ENCODE results near the gene CMTM2. TPM values are rescaled to one million over a fixed set of nuclear protein-coding genes. Genes with fewer than 3 reads are reported as not detected.
"Not testable (repeated sequence)": the region's sequence is repeated elsewhere in the genome, so short reads cannot be mapped to it uniquely, and the experiment has no call there.

CMTM2 gene
- total RNA-seq, 2 donors from 2014 or later = 0.78 to 1.3 TPM

- H3K4me3 Mint-ChIP-seq = peak overlapping the region; percentile 84
- peak; percentile 70 for ATAC-seq (replicated peaks)
- H3K4me1 Mint-ChIP-seq = peaks cover 32% of the 10 kb centered on the region
- H3K27ac Mint-ChIP-seq = peak overlapping the region; percentile 79
- H3K36me3 Mint-ChIP-seq (ENCODE audit: low read depth) = peaks cover 15% of the 10 kb centered on the region
- H3K9me3 Mint-ChIP-seq = peaks cover 6% of the 10 kb centered on the region
- no peaks in the 10 kb centered on the region for H3K27me3 Mint-ChIP-seq
Observed at GRCh38 chr16:66603537-66604375, 24.5 kb downstream of the CMTM2 start.

- Mint-ChIP-seq H3K4me3 (peak within 1 kb of the TSS; percentile 84), H3K4me1 (peaks cover 32% of the 10 kb centered on the region), H3K9me3 (peaks cover 6% of the 10 kb centered on the region), H3K27ac (peak within 1 kb of the TSS; percentile 83), H3K27me3 (no peaks in the 10 kb centered on the region), H3K36me3 (ENCODE audit: low read depth) (peaks cover 20% of the 10 kb centered on the region)
- peak; percentile 63 for ATAC-seq (replicated peaks)
Observed at GRCh38 chr16:66604376-66605176, 25.3 kb downstream of the CMTM2 start, which contains the start of gene CMTM3. TSS of gene CMTM3 (plus strand) at chr16:66604704. CDS start at chr16:66604806, 102 bp downstream.

DNA sequence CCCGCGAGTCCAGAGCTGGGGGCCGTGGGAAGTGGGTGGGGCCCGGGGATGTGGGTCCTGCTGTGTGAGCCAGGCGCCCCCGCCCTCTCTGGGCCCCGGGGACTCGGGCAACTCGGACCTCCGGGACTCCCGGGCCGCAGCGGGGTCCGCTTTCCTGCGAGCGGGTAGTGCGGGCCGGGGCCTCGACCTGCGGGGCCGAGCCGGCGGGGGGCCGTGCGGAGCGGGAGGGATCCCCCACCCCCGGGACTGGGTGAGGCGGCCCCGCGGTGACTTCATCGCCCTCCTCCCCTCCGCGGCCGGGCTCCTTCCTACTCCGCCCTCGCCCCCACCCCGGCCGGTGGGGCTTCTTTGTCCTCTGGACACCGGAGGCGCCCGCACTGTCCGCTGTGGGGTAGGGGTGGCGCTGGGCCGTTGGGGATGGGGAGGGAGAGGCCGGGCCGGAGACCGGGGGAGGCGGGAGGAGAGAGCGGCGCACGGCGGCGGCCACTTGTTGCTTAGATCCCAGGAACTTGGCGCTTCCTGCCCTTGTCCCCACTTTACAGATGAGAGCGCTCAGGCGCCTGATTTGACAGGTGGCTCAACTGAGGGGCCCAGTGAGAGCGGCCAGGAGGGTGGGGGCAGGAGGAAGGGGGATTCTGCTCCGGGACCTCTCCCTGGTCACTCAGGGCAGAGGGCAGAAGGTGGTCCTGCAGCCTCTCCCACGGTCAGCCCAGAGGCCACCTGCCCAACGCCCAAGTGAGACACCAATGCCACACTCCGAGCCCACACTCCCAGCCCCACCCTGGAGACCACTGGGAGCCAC, 26.1 kb downstream of the CMTM2 start:
- ATAC-seq (replicated peaks) = peak; percentile 28
- Mint-ChIP-seq H3K4me1 (peaks cover 32% of the 10 kb centered on the region), H3K9me3 (peaks cover 6% of the 10 kb centered on the region), H3K36me3 (ENCODE audit: low read depth) (peaks cover 28% of the 10 kb centered on the region), H3K27ac (peak overlapping the region; percentile 83), H3K27me3 (no peaks in the 10 kb centered on the region), H3K4me3 (peak overlapping the region; percentile 80)

DNA sequence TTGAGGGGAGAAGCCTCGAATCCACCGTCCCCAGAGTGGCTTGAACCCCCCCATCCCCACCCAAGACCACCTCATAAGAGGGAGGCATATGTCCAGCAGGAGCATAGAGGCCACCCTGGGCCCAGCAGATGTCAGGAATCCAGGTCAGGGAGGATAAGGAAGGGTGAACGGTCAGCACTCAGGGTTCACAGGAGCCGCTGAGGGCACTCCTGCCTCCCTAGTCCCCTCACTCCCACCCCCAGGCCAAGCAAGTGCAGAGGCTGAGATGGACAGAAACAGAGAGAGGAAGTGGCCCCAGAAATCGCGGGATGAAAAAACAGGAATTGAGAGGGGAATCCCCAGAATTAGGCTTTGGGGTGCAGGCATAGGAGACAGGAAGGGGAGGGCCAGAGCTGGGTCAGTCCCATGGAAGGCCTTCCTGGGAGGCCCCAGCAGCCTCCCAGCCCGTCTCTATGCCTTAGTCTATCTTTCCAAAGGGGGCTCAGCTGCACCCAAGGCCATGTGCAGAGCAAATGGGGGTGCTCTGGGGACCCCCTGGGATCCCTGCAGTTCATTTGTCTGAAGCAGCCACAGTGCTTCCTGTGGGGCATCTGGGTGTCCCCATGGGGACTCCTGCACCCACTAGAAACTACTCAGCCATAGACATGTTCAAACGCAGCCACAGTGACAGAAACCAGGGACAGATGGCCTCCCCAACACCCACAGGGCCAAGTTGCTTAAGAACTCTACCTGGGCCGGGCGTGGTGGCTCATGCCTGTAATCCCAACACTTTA, 26.9 kb downstream of the CMTM2 start:
- Mint-ChIP-seq H3K27ac (peak overlapping the region; percentile 83), H3K4me1 (peaks cover 25% of the 10 kb centered on the region), H3K27me3 (no peaks in the 10 kb centered on the region), H3K4me3 (peak overlapping the region; percentile 80), H3K36me3 (ENCODE audit: low read depth) (peaks cover 36% of the 10 kb centered on the region), H3K9me3 (no peaks in the 10 kb centered on the region)
- ATAC-seq (replicated peaks) = no peak

GRCh38 chr16:66608241-66609138, 29.2 kb downstream of the CMTM2 start:
- H3K27me3 Mint-ChIP-seq = no peaks in the 10 kb centered on the region
- H3K4me1 Mint-ChIP-seq = peaks cover 18% of the 10 kb centered on the region
- H3K9me3 Mint-ChIP-seq = no peaks in the 10 kb centered on the region
- H3K36me3 Mint-ChIP-seq (ENCODE audit: low read depth) = peaks cover 59% of the 10 kb centered on the region
- peak overlapping the region; percentile 48 for H3K4me3 Mint-ChIP-seq
- ATAC-seq (replicated peaks) = peak; percentile 46
- peak overlapping the region; percentile 68 for H3K27ac Mint-ChIP-seq

GRCh38 chr16:66609139-66609510, 29.9 kb downstream of the CMTM2 start:
- H3K27me3 Mint-ChIP-seq = no peaks in the 10 kb centered on the region
- H3K36me3 Mint-ChIP-seq (ENCODE audit: low read depth) = peaks cover 54% of the 10 kb centered on the region

GRCh38 chr16:66610111-66610820, 31.0 kb downstream of the CMTM2 start:
- Mint-ChIP-seq H3K4me1 (peaks cover 12% of the 10 kb centered on the region), H3K4me3 (no peak overlapping the region), H3K36me3 (ENCODE audit: low read depth) (peaks cover 57% of the 10 kb centered on the region), H3K27ac (peak overlapping the region; percentile 22), H3K9me3 (no peaks in the 10 kb centered on the region), H3K27me3 (no peaks in the 10 kb centered on the region)
- no peak for ATAC-seq (replicated peaks)

More at GRCh38 chr16:66609139-66609510, 29.9 kb downstream of the CMTM2 start:
- no peaks in the 10 kb centered on the region for H3K9me3 Mint-ChIP-seq
- no peak for ATAC-seq (replicated peaks)
- H3K4me3 Mint-ChIP-seq = no peak overlapping the region
- H3K27ac Mint-ChIP-seq = no peak overlapping the region
- H3K4me1 Mint-ChIP-seq = peaks cover 12% of the 10 kb centered on the region

DNA sequence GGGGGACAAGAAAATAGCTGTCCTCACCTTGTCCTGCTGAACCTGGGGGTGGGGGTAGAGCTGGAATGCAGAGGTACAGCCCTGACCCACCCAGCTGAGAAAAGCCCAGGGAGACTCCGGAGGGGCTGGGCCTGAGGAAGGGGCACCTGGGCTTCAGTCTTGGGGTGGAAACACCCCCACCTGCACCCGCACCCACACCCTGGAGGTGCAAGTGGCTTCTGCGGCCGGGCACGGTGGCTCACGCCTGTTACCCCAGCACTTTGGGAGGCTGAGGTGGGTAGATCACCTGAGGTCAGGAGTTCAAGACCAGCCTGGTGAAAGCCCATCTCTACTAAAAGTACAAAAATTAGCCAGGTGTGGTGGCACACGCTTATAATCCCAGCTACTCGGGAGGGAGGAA, 32.6 kb downstream of the CMTM2 start:
- not testable (repeated sequence) for ATAC-seq (replicated peaks); H3K27me3 Mint-ChIP-seq; H3K4me1 Mint-ChIP-seq; H3K4me3 Mint-ChIP-seq; H3K9me3 Mint-ChIP-seq; H3K27ac Mint-ChIP-seq
- peaks cover 57% of the 10 kb centered on the region for H3K36me3 Mint-ChIP-seq (ENCODE audit: low read depth)

GRCh38 chr16:66612422-66612821, 33.2 kb downstream of the CMTM2 start:
- no peak overlapping the region for H3K27ac Mint-ChIP-seq
- H3K36me3 Mint-ChIP-seq (ENCODE audit: low read depth) = peaks cover 57% of the 10 kb centered on the region
- ATAC-seq (replicated peaks) = no peak
- no peaks in the 10 kb centered on the region for H3K27me3 Mint-ChIP-seq
- H3K9me3 Mint-ChIP-seq = no peaks in the 10 kb centered on the region
- H3K4me3 Mint-ChIP-seq = no peak overlapping the region
- peaks cover 4% of the 10 kb centered on the region for H3K4me1 Mint-ChIP-seq

- Mint-ChIP-seq H3K27me3 (no peaks in the 10 kb centered on the region), H3K27ac (no peak overlapping the region), H3K9me3 (no peaks in the 10 kb centered on the region), H3K4me1 (no peaks in the 10 kb centered on the region), H3K4me3 (no peak overlapping the region), H3K36me3 (ENCODE audit: low read depth) (peaks cover 48% of the 10 kb centered on the region)
- ATAC-seq (replicated peaks) = no peak
Observed at GRCh38 chr16:66614161-66614802, 35.0 kb downstream of the CMTM2 start.

- Mint-ChIP-seq H3K4me1 (no peaks in the 10 kb centered on the region), H3K9me3 (no peaks in the 10 kb centered on the region), H3K4me3 (no peak overlapping the region), H3K27me3 (no peaks in the 10 kb centered on the region), H3K27ac (no peak overlapping the region), H3K36me3 (ENCODE audit: low read depth) (peaks cover 29% of the 10 kb centered on the region)
- no peak for ATAC-seq (replicated peaks)
Observed at GRCh38 chr16:66616169-66616568, 36.9 kb downstream of the CMTM2 start.

DNA sequence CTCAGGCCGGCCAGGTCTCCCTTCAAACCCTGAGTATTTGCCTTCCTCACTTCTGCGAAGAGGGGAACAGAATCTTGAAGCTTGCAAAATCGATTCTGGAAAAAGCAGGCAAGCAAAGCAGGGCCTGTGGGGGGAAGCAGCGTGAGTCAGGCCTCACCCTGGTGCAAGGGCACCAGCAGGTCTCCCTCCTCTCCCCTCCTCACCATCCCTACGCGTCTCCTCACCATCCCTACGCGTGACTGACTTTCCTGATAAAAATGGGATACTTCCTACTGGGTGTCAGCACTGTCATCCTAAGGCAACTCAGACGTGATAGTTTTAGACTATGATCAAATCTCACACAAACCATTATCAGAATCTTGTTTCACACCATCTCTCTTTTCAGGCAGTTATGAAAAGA, 37.3 kb downstream of the CMTM2 start:
- H3K4me1 Mint-ChIP-seq = no peaks in the 10 kb centered on the region
- H3K36me3 Mint-ChIP-seq (ENCODE audit: low read depth) = peaks cover 25% of the 10 kb centered on the region
- H3K27ac Mint-ChIP-seq = peak overlapping the region; percentile 61
- ATAC-seq (replicated peaks) = no peak
- H3K9me3 Mint-ChIP-seq = no peaks in the 10 kb centered on the region
- no peak overlapping the region for H3K4me3 Mint-ChIP-seq
- no peaks in the 10 kb centered on the region for H3K27me3 Mint-ChIP-seq

Data from activated T-helper 17 cell treated with anti-CD3 and anti-CD28 coated beads, Interleukin-2, amount 50 U/mL, for 72 hours (primary cell).